Large intestine (tissue), 3 donors: ENCODE results near the gene ARHGEF19. TPM values are rescaled to one million over a fixed set of nuclear protein-coding genes. Genes with fewer than 3 reads are reported as not detected.

Experiments
- DNase-seq, 2 donors: peaks; one replicate each; pipeline versions ENCODE4 v3.0.0 to v3.0.0-alpha.2; 2013
- H3K27ac ChIP-seq: one replicate; pipeline ENCODE4 v1.5.1; 2013; ENCODE audit warnings: low read length
- H3K27me3 ChIP-seq: 2 replicates; pipeline ENCODE4 v1.6.1; 2013; ENCODE audit warnings: low read length; ENCODE audit not compliant: control insufficient read depth, insufficient read depth
- H3K36me3 ChIP-seq: 2 replicates; pipeline ENCODE4 v1.6.1; 2013; ENCODE audit warnings: low read length; ENCODE audit not compliant: control insufficient read depth, insufficient read depth
- H3K4me1 ChIP-seq: one replicate; pipeline ENCODE4 v1.6.1; 2013; ENCODE audit warnings: low read length; ENCODE audit not compliant: control insufficient read depth, insufficient read depth
- H3K4me3 ChIP-seq: one replicate; pipeline ENCODE4 v1.5.1; 2013; ENCODE audit warnings: low read length
- H3K9me3 ChIP-seq: one replicate; pipeline ENCODE4 v1.6.1; 2013; ENCODE audit warnings: mild to moderate bottlenecking, low read depth, low read length, moderate library complexity; ENCODE audit not compliant: control insufficient read depth
- WGBS: methylation state at CpG from one replicate; pipeline ENCODE4 v1.1.5; 2013; ENCODE audit warnings: low lambda C conversion rate; ENCODE audit not compliant: insufficient coverage; 5-methylcytosine and 5-hydroxymethylcytosine counted together
- polyA plus RNA-seq: library from polyadenylated mRNA; unstranded; fragments of 120-200 nt; gene quantifications from one replicate; pipeline ENCODE4 v1.2.1, GENCODE V29; 2013

Gene ARHGEF19
- polyA plus RNA-seq, 1 donor: 12.2 TPM

DNA sequence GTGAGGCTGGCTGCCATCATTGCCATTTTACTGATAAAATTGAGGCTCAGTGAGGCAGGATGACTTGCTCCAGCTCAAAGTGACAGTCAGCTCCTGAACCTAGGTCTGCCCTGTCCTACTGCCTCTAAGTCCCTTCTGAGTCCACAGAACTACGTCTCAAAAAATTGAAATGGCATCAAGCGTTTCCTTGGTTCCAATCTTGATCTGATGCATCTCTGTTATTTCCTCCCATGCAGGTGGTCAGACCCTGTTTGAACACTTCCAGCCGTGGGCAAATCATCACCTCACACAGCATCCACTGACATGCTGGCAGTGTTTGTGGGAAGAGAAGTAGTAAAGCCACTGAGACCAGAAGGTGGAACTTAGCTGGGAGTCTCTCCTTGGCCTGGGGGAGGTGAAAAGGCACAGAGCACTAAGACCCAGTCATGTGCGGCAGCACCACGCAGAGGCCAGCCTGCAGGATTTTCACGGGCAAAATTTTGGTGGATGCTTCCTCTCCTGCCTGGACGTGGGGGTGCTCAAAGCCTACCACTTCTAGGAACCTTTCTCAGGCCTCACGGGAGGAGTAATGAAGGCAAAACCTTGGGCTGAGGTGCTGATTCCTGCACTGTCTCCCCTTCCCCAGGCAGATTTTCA is 32.3 kb upstream of the ARHGEF19 start:
- Histone ChIP-seq H3K27ac (no peak overlapping the region), H3K4me3 (no peak overlapping the region), H3K9me3 (no peaks in the 10 kb centered on the region), H3K27me3 (no peaks in the 10 kb centered on the region), H3K4me1 (peaks cover 11% of the 10 kb centered on the region), H3K36me3 (peaks cover 17% of the 10 kb centered on the region)
- WGBS: no CpG with 5 or more reads among the region's 8 CpGs
- no peak for DNase-seq

DNA sequence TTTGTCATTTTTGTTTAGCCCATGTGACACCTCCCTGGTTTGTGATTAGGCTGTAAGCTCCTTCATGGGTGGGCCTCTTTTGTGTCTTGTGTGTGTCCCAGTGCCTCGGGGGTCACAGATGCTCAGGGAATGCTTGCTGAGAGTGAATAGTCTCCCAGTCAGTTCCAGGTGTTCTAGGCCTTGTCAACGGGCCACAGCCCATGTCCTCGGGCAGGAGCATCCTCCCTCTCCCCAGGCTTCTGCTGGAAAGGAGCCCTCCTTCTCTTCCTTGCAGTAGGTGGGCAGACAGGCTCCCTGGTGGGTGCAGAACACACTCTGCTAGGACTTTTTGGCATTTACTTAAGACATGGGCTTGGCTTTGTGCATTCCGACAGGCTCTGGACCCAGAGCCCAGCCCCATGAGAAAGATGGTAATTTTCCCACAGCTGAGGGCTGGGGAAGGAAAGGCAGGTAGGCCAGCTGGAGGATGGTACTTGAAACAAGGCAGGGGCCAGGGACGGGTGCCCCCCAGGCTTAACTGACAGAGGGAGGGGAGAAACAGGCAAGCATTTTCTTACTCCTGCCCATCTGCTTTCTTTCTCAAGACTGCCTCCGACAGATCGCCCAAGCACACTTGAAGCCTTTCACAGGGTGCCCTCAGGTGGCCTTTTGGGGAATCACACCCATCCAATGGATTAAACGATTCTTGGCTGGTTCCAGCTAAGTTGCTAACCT is 31.6 kb upstream of the ARHGEF19 start:
- WGBS: no CpG with 5 or more reads among the region's 8 CpGs
- no peaks in the 10 kb centered on the region for H3K27me3 ChIP-seq
- H3K27ac ChIP-seq: no peak overlapping the region
- peaks cover 11% of the 10 kb centered on the region for H3K4me1 ChIP-seq
- DNase-seq: peak; percentile 66 to 69
- peaks cover 17% of the 10 kb centered on the region for H3K36me3 ChIP-seq
- no peak overlapping the region for H3K4me3 ChIP-seq
- H3K9me3 ChIP-seq: no peaks in the 10 kb centered on the region

DNA sequence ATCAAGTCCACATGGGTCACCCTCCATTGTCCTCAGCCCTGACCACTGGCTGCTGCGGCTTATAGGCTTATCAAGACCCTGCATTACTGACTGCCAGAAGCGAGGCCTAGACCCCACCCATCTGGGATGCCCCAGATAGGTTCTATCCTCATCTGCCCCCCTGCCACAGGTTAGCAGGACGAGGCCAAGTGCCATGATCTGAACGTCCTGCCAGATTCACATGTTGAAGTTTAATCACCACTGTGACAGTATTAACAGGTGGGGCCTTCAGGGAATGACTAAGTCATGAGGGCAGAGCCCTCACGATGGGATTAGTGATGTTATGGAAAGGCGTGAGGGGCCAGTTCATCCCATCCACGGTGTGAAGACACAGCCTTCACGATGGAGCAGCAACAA is 30.8 kb upstream of the ARHGEF19 start:
- WGBS: no CpG with 5 or more reads among the region's 8 CpGs
- H3K9me3 ChIP-seq: no peaks in the 10 kb centered on the region
- H3K27me3 ChIP-seq: no peaks in the 10 kb centered on the region
- H3K4me1 ChIP-seq: peaks cover 7% of the 10 kb centered on the region
- no peak for DNase-seq
- peaks cover 17% of the 10 kb centered on the region for H3K36me3 ChIP-seq
- H3K27ac ChIP-seq: no peak overlapping the region
- no peak overlapping the region for H3K4me3 ChIP-seq

DNA sequence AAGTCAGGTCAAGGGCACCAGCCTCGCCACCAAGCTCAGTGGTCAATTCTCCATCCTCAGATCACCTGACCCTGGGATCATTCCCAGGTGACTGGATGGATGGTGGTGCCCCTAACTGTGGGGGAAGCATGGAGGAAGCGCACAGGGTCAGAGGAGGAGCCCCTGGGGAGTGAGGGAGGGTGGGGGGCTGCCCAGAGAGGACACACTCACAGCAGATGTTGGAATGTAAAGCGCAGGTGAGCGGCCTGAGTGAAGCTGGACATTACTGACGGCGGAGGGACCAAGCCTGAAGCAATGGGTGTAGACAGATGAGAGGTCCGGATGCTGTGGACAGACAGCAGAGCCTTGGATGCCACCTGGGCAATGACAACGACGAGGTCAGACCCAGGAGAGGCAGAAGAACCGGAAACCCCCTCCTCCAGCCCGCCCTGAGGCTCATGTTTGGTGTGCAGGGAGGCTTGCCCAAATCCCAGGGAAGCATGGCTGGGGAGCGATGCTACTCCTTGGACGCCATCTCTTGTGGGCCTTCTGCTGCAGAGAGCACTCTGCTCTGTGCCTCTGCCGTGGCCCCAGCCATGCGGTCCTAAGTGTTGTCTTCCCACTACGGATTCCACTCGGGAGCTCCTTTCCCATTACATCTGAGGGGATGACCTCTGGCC is 30.2 kb upstream of the ARHGEF19 start:
- WGBS: 90% methylated on average over 2 of the region's 17 CpGs
- DNase-seq: no peak

DNA sequence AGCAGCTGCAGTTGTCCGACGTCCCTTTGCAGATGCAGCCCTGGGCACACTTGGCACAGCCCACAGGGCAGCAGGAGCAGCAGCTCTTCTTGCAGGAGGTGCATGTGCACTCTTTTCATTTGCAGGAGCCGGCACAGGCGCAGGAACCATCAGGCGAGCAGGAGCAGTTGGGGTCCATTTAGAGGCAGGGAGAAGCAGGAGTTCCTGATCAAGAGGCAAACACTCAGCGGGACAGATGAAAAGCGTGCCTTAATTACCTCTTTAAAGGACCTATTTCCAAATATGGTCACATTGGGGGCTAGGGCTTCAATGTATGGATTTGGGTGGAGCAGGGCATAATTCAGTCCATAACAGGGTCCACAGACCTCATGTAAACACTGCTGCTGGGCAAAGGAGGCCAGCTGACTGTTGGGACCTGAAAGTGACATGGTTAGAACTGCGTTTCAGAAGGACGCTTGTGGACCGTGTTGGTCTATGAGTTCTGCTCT is 28.8 kb upstream of the ARHGEF19 start:
- DNase-seq: no peak
- Histone ChIP-seq H3K36me3 (peaks cover 6% of the 10 kb centered on the region), H3K9me3 (no peaks in the 10 kb centered on the region), H3K27me3 (no peaks in the 10 kb centered on the region), H3K27ac (no peak overlapping the region), H3K4me1 (peaks cover 11% of the 10 kb centered on the region), H3K4me3 (no peak overlapping the region)
- WGBS: no CpG with 5 or more reads among the region's 10 CpGs

More for the DNA sequence above, 30.2 kb upstream of the ARHGEF19 start:
- Histone ChIP-seq H3K27ac (no peak overlapping the region), H3K27me3 (no peaks in the 10 kb centered on the region), H3K36me3 (peaks cover 14% of the 10 kb centered on the region), H3K9me3 (no peaks in the 10 kb centered on the region), H3K4me3 (no peak overlapping the region), H3K4me1 (peaks cover 3% of the 10 kb centered on the region)

DNA sequence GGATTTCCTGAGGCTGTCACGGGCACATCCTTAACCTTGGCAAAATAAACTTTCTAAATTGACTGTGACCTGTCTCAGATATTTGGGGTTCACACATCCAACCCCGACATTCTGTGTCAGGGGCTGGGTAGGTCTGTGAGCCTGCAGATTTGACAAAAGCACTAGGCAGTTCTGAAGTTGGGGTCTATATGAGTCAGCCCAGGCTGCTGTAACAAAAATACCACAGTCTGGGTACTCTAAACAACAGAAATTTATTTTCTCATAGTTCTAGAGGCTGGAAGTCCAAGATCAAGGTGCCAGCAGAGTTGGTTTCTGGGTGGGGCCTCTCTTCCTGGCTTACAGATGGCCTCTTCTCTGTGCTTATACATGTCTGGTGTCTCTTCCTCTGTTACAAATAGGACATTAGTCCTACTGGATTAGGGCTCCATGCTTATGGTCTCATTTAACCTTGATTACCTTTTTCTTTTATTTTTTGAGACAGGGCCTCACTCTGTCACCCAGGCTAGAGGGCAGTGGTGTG is 27.6 kb upstream of the ARHGEF19 start:
- DNase-seq: no peak
- Histone ChIP-seq H3K4me3 (no peak overlapping the region), H3K27ac (no peak overlapping the region), H3K36me3 (no peaks in the 10 kb centered on the region), H3K9me3 (no peaks in the 10 kb centered on the region), H3K27me3 (no peaks in the 10 kb centered on the region), H3K4me1 (peaks cover 15% of the 10 kb centered on the region)
- 100% methylated on average over 1 of the region's 2 CpGs for WGBS

DNA sequence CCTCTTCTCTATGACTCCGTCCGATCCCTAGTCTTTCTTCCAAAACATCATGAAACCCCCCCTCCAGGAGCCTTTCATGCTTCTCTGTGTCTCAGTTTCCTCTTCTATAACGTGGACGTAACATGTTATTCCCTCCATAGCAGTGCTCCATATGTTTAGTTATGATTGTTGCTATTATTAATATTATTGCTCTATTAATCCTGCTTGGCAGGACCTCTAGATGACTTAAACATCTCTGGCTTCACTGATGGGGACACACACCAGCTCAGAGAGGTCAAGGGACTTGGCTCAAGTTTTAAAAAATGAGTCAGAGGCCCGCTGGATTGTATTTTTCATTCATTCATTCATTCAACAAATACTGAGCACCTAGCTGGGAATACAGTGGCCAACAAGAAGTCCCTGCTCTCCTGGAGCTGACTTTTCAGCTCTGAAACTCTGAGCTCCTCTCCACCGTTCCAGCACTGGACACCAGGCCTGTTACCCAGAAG is 24.9 kb upstream of the ARHGEF19 start:
- peak overlapping the region; percentile 78 for H3K27ac ChIP-seq
- H3K9me3 ChIP-seq: no peaks in the 10 kb centered on the region
- H3K4me1 ChIP-seq: peaks cover 12% of the 10 kb centered on the region
- DNase-seq: no peak
- WGBS: 0% methylated on average over 1 of the region's 6 CpGs
- peaks cover under 1% of the 10 kb centered on the region for H3K36me3 ChIP-seq
- no peaks in the 10 kb centered on the region for H3K27me3 ChIP-seq
- H3K4me3 ChIP-seq: peak overlapping the region; percentile 34

DNA sequence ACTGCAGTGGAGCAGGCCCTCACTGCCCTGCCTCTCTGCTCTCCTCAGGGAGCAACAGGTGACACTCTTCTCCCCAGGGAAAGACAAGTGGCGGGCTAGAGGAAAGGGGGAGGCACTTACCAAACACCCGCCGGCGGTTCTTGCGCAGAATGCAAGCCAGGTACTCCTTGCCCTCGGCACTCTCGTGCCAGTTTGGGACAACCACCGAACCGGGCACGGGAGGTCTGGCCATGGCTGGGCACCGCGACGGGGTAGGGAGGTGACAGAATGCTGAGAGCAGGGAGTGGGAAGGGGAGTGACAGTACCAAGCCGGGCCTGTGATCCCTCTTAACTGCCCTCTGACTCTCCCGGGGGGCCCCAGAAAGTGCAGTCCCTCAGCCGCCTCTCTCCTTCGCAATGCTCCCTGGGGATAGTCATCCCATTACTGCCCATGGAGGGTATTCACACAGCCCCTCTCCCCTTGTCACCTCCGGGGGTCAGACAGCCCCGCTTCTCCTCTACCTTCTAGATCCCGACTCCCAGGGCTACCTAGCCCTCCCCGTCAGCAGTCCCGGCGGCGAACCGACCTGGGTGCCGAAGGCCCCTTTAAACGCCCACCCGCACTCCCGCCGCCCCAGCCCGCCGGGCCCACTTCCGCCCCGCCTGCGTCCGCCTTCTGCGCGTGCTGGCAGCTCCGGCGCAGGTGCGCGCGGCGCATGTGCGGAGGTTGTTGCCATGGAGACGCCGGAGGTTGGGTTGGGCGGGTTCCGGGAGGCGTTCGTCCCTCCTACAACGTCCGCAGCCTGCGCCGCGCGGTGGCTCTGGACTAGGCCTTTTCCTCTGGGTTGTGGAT is 24.3 kb upstream of the ARHGEF19 start, which contains the start of gene CPLANE2:
TSS of gene CPLANE2 (minus strand) at position 673 of the 832 bp plus-strand sequence. CDS start at position 232, 441 bp downstream.
- Histone ChIP-seq H3K27me3 (no peaks in the 10 kb centered on the region), H3K27ac (peak within 1 kb of the TSS; percentile 92), H3K4me3 (peak within 1 kb of the TSS; percentile 95), H3K9me3 (no peaks in the 10 kb centered on the region), H3K36me3 (peaks cover 5% of the 10 kb centered on the region), H3K4me1 (peaks cover 12% of the 10 kb centered on the region)
- peak; percentile 95 to 96 for DNase-seq
- no CpG with 5 or more reads among the region's 57 CpGs for WGBS

DNA sequence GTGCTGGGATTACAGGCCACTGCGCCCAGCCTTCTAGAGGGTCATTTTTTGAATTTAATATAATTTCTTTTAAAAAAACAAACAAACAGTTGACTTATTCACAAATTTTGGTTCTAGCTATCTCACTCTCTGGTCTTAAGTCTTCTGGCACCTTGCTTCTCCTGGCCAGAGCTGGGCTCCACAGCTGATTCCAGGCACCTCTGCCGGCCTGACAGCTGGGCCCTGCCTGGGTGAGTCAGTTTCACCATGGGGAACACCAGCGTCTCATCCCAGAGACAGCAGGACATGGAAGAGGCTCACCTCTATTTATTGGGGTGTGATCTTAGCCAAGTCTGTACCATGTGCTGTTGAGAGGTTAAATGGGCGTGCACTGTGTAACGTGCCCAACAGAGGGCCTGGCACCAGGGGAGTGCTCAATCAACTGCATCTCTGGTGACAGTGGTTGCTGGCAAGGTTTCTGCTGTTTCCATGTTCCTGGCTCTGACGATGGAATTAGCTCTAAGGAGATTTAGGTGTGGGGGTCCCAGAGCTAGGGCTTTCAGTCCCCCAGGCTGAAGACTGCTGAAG is 23.6 kb upstream of the ARHGEF19 start:
- no peak for DNase-seq
- peaks cover 12% of the 10 kb centered on the region for H3K4me1 ChIP-seq
- no peaks in the 10 kb centered on the region for H3K9me3 ChIP-seq
- no CpG with 5 or more reads among the region's 6 CpGs for WGBS
- H3K36me3 ChIP-seq: peaks cover 5% of the 10 kb centered on the region
- peak overlapping the region; percentile 95 for H3K4me3 ChIP-seq
- no peaks in the 10 kb centered on the region for H3K27me3 ChIP-seq
- peak overlapping the region; percentile 92 for H3K27ac ChIP-seq
